ENCODE data around the gene XPO4. TPM values are rescaled to one million over a fixed set of nuclear protein-coding genes. Genes with fewer than 3 reads are reported as not detected.

Gene XPO4
- total and polyA plus RNA-seq, 2 of the 13 experiments (the other 11 are each of a cell fraction or from before 2014, with no cell fraction given), result 8.4 to 24.8 TPM

- TF ChIP-seq RFX5 (IDR thresholded peaks at IDR 0.05; ENCODE audit: low read depth, low read length) (0 out of 2 replicates have a peak, but pooled peaks have one; percentile 4), CHD4 (IDR thresholded peaks at IDR 0.05; ENCODE audit: borderline replicate concordance, low read length) (no peak), RXRB (CRISPR knock-in tag; IDR thresholded peaks at IDR 0.05; ENCODE audit: borderline replicate concordance) (0 out of 2 replicates have a peak, but pooled peaks have one; percentile 0), STAT5B (CRISPR knock-in tag; IDR thresholded peaks at IDR 0.05) (no peak), ZNF251 (CRISPR knock-in tag; IDR thresholded peaks at IDR 0.05) (no peak), ZNF556 (CRISPR knock-in tag; IDR thresholded peaks at IDR 0.05; ENCODE audit: borderline replicate concordance) (no peak; the same call in 1 of the 2 replicates), GZF1 (CRISPR knock-in tag; IDR thresholded peaks at IDR 0.05) (peak; percentile 83; the same call in 1 of the 2 replicates), MEF2D (CRISPR knock-in tag; IDR thresholded peaks at IDR 0.05) (peak; percentile 85), STAG1 (CRISPR knock-in tag; IDR thresholded peaks at IDR 0.05) (0 out of 2 replicates have a peak, but pooled peaks have one; percentile 21), ZZZ3 (CRISPR knock-in tag; IDR thresholded peaks at IDR 0.05; ENCODE audit: borderline replicate concordance) (peak; percentile 49; the same call in 1 of the 2 replicates), SMAD1 (CRISPR knock-in tag; IDR thresholded peaks at IDR 0.05; ENCODE audit: borderline replicate concordance, low read depth) (peak; percentile 27; the same call in 1 of the 2 replicates), RXRA (CRISPR knock-in tag; IDR thresholded peaks at IDR 0.05) (0 out of 2 replicates have a peak, but pooled peaks have one; percentile 32), SMC3 (IDR thresholded peaks at IDR 0.05; ENCODE audit: low read length) (no peak; the same call in 1 of the 2 replicates), GATAD2A (CRISPR knock-in tag; IDR thresholded peaks at IDR 0.05) (0 out of 2 replicates have a peak, but pooled peaks have one; percentile 44), SNAPC2 (CRISPR knock-in tag; IDR thresholded peaks at IDR 0.05) (0 out of 2 replicates have a peak, but pooled peaks have one; percentile 27), PHF5A (CRISPR knock-in tag; IDR thresholded peaks at IDR 0.05; ENCODE audit: low read depth, unreplicated experiment) (peak; percentile 42), ZNF768 (CRISPR knock-in tag; IDR thresholded peaks at IDR 0.05) (peak; percentile 68; the same call in 1 of the 2 replicates), ZNF619 (CRISPR knock-in tag; IDR thresholded peaks at IDR 0.05) (no peak; the same call in 1 of the 2 replicates), FOXM1 (CRISPR knock-in tag; IDR thresholded peaks at IDR 0.05) (no peak), LCORL (IDR thresholded peaks at IDR 0.05) (no peak), LCORL (CRISPR knock-in tag; IDR thresholded peaks at IDR 0.05) (peak; percentile 65; the same call in 1 of the 2 replicates), JARID2 (CRISPR knock-in tag; IDR thresholded peaks at IDR 0.05; ENCODE audit: insufficient replicate concordance) (no peak), ZNF33A (CRISPR knock-in tag; IDR thresholded peaks at IDR 0.05; ENCODE audit: borderline replicate concordance) (no peak), CEBPG (CRISPR knock-in tag; IDR thresholded peaks at IDR 0.05) (peak; percentile 99), ZNF564 (CRISPR knock-in tag; IDR thresholded peaks at IDR 0.05) (peak; percentile 96), ELF1 (CRISPR knock-in tag; IDR thresholded peaks at IDR 0.05) (peak; percentile 35), HOXA5 (CRISPR knock-in tag; IDR thresholded peaks at IDR 0.05) (peak; percentile 40; the same call in 1 of the 2 replicates)
- TF ChIP-seq, protein P1, sequence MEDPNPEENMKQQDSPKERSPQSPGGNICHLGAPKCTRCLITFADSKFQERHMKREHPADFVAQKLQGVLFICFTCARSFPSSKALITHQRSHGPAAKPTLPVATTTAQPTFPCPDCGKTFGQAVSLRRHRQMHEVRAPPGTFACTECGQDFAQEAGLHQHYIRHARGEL (CRISPR knock-in tag; IDR thresholded peaks at IDR 0.05), result no peak
- TF ChIP-seq, protein P2, sequence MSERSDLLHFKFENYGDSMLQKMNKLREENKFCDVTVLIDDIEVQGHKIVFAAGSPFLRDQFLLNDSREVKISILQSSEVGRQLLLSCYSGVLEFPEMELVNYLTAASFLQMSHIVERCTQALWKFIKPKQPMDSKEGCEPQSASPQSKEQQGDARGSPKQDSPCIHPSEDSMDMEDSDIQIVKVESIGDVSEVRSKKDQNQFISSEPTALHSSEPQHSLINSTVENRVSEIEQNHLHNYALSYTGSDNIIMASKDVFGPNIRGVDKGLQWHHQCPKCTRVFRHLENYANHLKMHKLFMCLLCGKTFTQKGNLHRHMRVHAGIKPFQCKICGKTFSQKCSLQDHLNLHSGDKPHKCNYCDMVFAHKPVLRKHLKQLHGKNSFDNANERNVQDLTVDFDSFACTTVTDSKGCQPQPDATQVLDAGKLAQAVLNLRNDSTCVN (CRISPR knock-in tag; IDR thresholded peaks at IDR 0.05; ENCODE audit: borderline replicate concordance), result no peak
- TF ChIP-seq, protein P3, sequence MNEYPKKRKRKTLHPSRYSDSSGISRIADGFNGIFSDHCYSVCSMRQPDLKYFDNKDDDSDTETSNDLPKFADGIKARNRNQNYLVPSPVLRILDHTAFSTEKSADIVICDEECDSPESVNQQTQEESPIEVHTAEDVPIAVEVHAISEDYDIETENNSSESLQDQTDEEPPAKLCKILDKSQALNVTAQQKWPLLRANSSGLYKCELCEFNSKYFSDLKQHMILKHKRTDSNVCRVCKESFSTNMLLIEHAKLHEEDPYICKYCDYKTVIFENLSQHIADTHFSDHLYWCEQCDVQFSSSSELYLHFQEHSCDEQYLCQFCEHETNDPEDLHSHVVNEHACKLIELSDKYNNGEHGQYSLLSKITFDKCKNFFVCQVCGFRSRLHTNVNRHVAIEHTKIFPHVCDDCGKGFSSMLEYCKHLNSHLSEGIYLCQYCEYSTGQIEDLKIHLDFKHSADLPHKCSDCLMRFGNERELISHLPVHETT (CRISPR knock-in tag; conservative IDR thresholded peaks at IDR 0.05), result 0 out of 2 replicates have a peak, but pooled peaks have one; percentile 62
Observed at GRCh38 chr13:20773194-20774080, 129.1 kb downstream of the XPO4 start, which contains the start of gene EEF1AKMT1 (continued).

Data from HepG2 (cell line).